Lower leg skin (tissue), 4 donors: ENCODE results near the gene CMYA5. TPM values are rescaled to one million over a fixed set of nuclear protein-coding genes. Genes with fewer than 3 reads are reported as not detected.

ENCODE experiments used
- DNase-seq, 2 donors: peaks; one replicate each; pipeline ENCODE4 v3.0.0-alpha.2; 2019; ENCODE audit warnings: low spot score in 2 of 2
- H3K4me3 ChIP-seq: fragments of 200-600 bp; sonication (generic); 2 replicates; pipeline ENCODE4 v1.5.1; 2017; ENCODE audit warnings: mild to moderate bottlenecking, low read depth; ENCODE audit not compliant: poor library complexity, severe bottlenecking
- CTCF ChIP-seq, 3 donors: fragments of 450-650 bp; IDR thresholded peaks; one replicate each; pipeline ENCODE4 v1.5.1; 2016; ENCODE audit warnings: antibody characterized with exemption in 3 of 3, mild to moderate bottlenecking in 3 of 3, moderate library complexity in 2 of 3
- POLR2A ChIP-seq, 2 donors: fragments of 450-650 bp; IDR thresholded peaks; one replicate each; pipeline ENCODE4 v1.6.1; 2016 to 2017; ENCODE audit warnings: antibody characterized with exemption in 2 of 2, mild to moderate bottlenecking in 1 of 2, moderate library complexity in 1 of 2
- WGBS, 2 donors: methylation state at CpG; one replicate each; pipeline ENCODE4 v1.1.5; 2018; 5-methylcytosine and 5-hydroxymethylcytosine counted together
- intact Hi-C: fragments of 100-400 bp; cut with DNase I; formaldehyde crosslinking; loops from one replicate; pipeline ENCODE4 v1.15.0; 2023; ENCODE audit warnings: low total_unique reads
- total RNA-seq, 4 donors: library from RNA; depleted of rRNA; stranded (reverse); fragments of >200 nt; gene quantifications; one replicate each; pipeline ENCODE4 v1.1.0, GENCODE V29; 2016

CMYA5 gene
- total RNA-seq, 4 donors from 2014 or later, result 5.7 to 16.4 (median 7.4) TPM

- H3K4me3 ChIP-seq, result no peak overlapping the region
- intact Hi-C loops, result no loop called here
- no peak for DNase-seq
- WGBS, 2 donors, result 21 to 64% methylated on average over 1 of the region's 1 CpG
- TF ChIP-seq CTCF (IDR thresholded peaks at IDR 0.05), result no peak
Measured at GRCh38 chr5:79716839-79717238, 27.2 kb downstream of the CMYA5 start.

- no peak for TF ChIP-seq POLR2A (IDR thresholded peaks at IDR 0.05)
- TF ChIP-seq CTCF (IDR thresholded peaks at IDR 0.05), result no peak
- no peak overlapping the region for H3K4me3 ChIP-seq
- intact Hi-C loops, result no loop called here
- no peak for DNase-seq
Measured at GRCh38 chr5:79720096-79720495, 30.5 kb downstream of the CMYA5 start.

- intact Hi-C loops, result no loop called here
- WGBS, 2 donors, result 79% methylated on average over 14 of the region's 14 CpGs
- TF ChIP-seq CTCF (IDR thresholded peaks at IDR 0.05) (no peak), POLR2A (IDR thresholded peaks at IDR 0.05) (no peak)
- DNase-seq, result no peak
- H3K4me3 ChIP-seq, result no peak overlapping the region
Measured at GRCh38 chr5:79727451-79728355, 38.1 kb downstream of the CMYA5 start.

GRCh38 chr5:79728396-79728795 lies 38.8 kb downstream of the CMYA5 start:
- WGBS, 2 donors, result 86 to 87% methylated on average over 4 of the region's 4 CpGs
- no peak overlapping the region for H3K4me3 ChIP-seq
- intact Hi-C loops, result no loop called here
- DNase-seq, result no peak
- no peak for TF ChIP-seq CTCF (IDR thresholded peaks at IDR 0.05)
- TF ChIP-seq POLR2A (IDR thresholded peaks at IDR 0.05), result no peak

GRCh38 chr5:79729679-79730078 lies 40.0 kb downstream of the CMYA5 start:
- TF ChIP-seq CTCF (IDR thresholded peaks at IDR 0.05) (no peak), POLR2A (IDR thresholded peaks at IDR 0.05) (no peak)
- 78 to 88% methylated on average over 2 of the region's 2 CpGs for WGBS, 2 donors
- intact Hi-C loops, result no loop called here
- DNase-seq, result no peak
- no peak overlapping the region for H3K4me3 ChIP-seq

- TF ChIP-seq CTCF (IDR thresholded peaks at IDR 0.05) (no peak), POLR2A (IDR thresholded peaks at IDR 0.05) (no peak)
- no peak for DNase-seq
- no peak overlapping the region for H3K4me3 ChIP-seq
- intact Hi-C loops, result no loop called here
- WGBS, 2 donors, result 94 to 97% methylated on average over 3 of the region's 3 CpGs
Measured at GRCh38 chr5:79730564-79730963, 40.9 kb downstream of the CMYA5 start.
